ENCODE measurements around the gene ADAMTS17.

Gene ADAMTS17

GRCh38 chr15:99969261-99969920 lies 372.4 kb downstream of the ADAMTS17 start:
- DNase-seq (ENCODE audit: low read depth), result no peak
- TF ChIP-seq, protein P1, sequence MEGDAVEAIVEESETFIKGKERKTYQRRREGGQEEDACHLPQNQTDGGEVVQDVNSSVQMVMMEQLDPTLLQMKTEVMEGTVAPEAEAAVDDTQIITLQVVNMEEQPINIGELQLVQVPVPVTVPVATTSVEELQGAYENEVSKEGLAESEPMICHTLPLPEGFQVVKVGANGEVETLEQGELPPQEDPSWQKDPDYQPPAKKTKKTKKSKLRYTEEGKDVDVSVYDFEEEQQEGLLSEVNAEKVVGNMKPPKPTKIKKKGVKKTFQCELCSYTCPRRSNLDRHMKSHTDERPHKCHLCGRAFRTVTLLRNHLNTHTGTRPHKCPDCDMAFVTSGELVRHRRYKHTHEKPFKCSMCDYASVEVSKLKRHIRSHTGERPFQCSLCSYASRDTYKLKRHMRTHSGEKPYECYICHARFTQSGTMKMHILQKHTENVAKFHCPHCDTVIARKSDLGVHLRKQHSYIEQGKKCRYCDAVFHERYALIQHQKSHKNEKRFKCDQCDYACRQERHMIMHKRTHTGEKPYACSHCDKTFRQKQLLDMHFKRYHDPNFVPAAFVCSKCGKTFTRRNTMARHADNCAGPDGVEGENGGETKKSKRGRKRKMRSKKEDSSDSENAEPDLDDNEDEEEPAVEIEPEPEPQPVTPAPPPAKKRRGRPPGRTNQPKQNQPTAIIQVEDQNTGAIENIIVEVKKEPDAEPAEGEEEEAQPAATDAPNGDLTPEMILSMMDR (conservative IDR thresholded peaks at IDR 0.05; ENCODE audit: control insufficient read depth, insufficient read depth, low read depth, low read length), result no peak
- no peak overlapping the region for H3K4me3 ChIP-seq (ENCODE audit: control insufficient read depth, low read depth, low read length)

DNA sequence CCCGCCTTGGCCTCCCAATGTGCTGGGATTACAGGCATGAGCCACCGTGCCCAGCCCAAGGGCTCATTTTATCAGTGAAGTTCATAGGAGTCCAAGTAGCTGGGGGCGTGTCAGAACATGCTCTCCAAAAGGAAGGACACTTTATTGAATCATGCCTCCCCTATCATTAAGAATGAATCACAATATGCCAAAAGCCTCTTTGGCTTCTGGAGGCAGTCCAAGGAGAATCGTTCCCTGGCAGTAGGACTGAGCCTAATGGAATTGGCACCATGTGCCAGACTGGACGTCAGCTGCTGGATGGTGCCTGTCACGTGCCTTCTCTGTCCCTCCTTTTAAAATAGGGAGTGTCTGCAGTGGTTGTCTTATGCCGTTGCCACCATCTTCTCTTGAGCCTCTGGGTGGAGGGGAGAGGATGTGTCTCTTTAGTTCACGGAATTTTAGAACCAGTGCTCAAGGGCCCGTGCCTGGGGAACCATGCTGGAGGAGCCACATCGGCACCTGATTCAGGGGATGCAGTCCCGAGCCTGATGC lies 373.9 kb downstream of the ADAMTS17 start:
- DNase-seq (ENCODE audit: low read depth), result peak; percentile 3
- TF ChIP-seq, protein P1 (conservative IDR thresholded peaks at IDR 0.05; ENCODE audit: control insufficient read depth, insufficient read depth, low read depth, low read length), result no peak
- no peak overlapping the region for H3K4me3 ChIP-seq (ENCODE audit: control insufficient read depth, low read depth, low read length)

- no peak for DNase-seq (ENCODE audit: low read depth)
- TF ChIP-seq, protein P1 (conservative IDR thresholded peaks at IDR 0.05; ENCODE audit: control insufficient read depth, insufficient read depth, low read depth, low read length), result no peak
- no peak overlapping the region for H3K4me3 ChIP-seq (ENCODE audit: control insufficient read depth, low read depth, low read length)
These were observed 375.0 kb downstream of the ADAMTS17 start for GRCh38 chr15:99966815-99967214.

DNA sequence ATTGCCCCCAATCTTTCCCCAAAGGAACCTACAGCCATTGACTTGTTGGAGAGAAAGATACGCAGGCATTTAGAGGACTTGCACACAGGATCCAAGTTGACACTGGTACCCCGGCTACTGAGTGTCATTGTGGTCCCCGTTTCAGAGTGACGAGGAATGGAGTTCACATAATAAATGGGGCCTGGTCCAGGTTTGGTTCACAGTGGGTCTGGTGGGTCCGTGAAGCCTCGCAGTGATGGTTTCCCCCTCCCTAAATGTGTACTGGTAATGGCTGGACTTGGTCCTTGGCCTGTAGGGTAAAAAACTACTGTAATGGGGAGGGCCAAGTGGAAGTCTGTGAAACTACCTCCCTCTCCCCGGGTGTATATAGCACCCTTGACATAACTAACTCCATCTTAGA lies 376.4 kb downstream of the ADAMTS17 start:
- no peak overlapping the region for H3K4me3 ChIP-seq (ENCODE audit: control insufficient read depth, low read depth, low read length)
- TF ChIP-seq, protein P1 (conservative IDR thresholded peaks at IDR 0.05; ENCODE audit: control insufficient read depth, insufficient read depth, low read depth, low read length), result no peak
- no peak for DNase-seq (ENCODE audit: low read depth)

GRCh38 chr15:99963976-99964375 lies 377.8 kb downstream of the ADAMTS17 start:
- H3K4me3 ChIP-seq (ENCODE audit: control insufficient read depth, low read depth, low read length), result no peak overlapping the region
- TF ChIP-seq, protein P1 (conservative IDR thresholded peaks at IDR 0.05; ENCODE audit: control insufficient read depth, insufficient read depth, low read depth, low read length), result no peak
- no peak for DNase-seq (ENCODE audit: low read depth)

GRCh38 chr15:99963096-99963825 lies 378.5 kb downstream of the ADAMTS17 start:
- DNase-seq (ENCODE audit: low read depth), result peak; percentile 33
- no peak overlapping the region for H3K4me3 ChIP-seq (ENCODE audit: control insufficient read depth, low read depth, low read length)
- TF ChIP-seq, protein P1 (conservative IDR thresholded peaks at IDR 0.05; ENCODE audit: control insufficient read depth, insufficient read depth, low read depth, low read length), result no peak

Measured in fibroblast of mammary gland (primary cell).